Stimulated activated CD8-positive, alpha-beta memory T cell treated with anti-CD3 and anti-CD28 coated beads, Interleukin-7, amount 100 ng/mL, for 4 hours (primary cell): ENCODE measurements around the gene WTIP.
"Not testable (repeated sequence)": the region's sequence is repeated elsewhere in the genome, so short reads cannot be mapped to it uniquely, and the experiment has no call there.

Experiments used
- DNase-seq, 2 donors: peaks; one replicate each; pipeline ENCODE4 v3.0.0-alpha.2; 2020; ENCODE audit warnings: low read depth in 2 of 2

Gene WTIP

GRCh38 chr19:34480971-34481841 lies at the start of gene WTIP:
Gene WTIP, plus strand, starts transcription at chr19:34481758. Its CDS starts 217 bp downstream, at chr19:34481975.
- no peak for DNase-seq

- no peak for DNase-seq
Observed at GRCh38 chr19:34432797-34433196, 48.8 kb upstream of the WTIP start.

GRCh38 chr19:34436716-34437115 lies 44.8 kb upstream of the WTIP start:
- no peak for DNase-seq

GRCh38 chr19:34448191-34448590 lies 33.4 kb upstream of the WTIP start:
- no peak for DNase-seq

GRCh38 chr19:34452723-34453122 lies 28.8 kb upstream of the WTIP start:
- DNase-seq = no peak

- DNase-seq = no peak
Observed at GRCh38 chr19:34454091-34454490, 27.5 kb upstream of the WTIP start.

GRCh38 chr19:34454685-34455084 lies 26.9 kb upstream of the WTIP start:
- DNase-seq = no peak

- DNase-seq = not testable (repeated sequence)
Observed at GRCh38 chr19:34455783-34456480, 25.6 kb upstream of the WTIP start.

- no peak for DNase-seq
Observed at GRCh38 chr19:34457446-34457845, 24.1 kb upstream of the WTIP start.

- no peak for DNase-seq
Observed at GRCh38 chr19:34458677-34459076, 22.9 kb upstream of the WTIP start.

- no peak for DNase-seq
Observed at GRCh38 chr19:34459614-34460013, 21.9 kb upstream of the WTIP start.

- no peak for DNase-seq
Observed at GRCh38 chr19:34461375-34462100, 20.0 kb upstream of the WTIP start.

- not testable (repeated sequence) for DNase-seq
Observed at GRCh38 chr19:34464785-34465184, 16.8 kb upstream of the WTIP start.

- DNase-seq = no peak
Observed at GRCh38 chr19:34468409-34468808, 13.1 kb upstream of the WTIP start.

- DNase-seq = not testable (repeated sequence)
Observed at GRCh38 chr19:34469026-34469425, 12.5 kb upstream of the WTIP start.

- no peak for DNase-seq
Observed at GRCh38 chr19:34471906-34472700, 9.5 kb upstream of the WTIP start.

GRCh38 chr19:34474233-34474989 lies 7.1 kb upstream of the WTIP start:
- DNase-seq = no peak

GRCh38 chr19:34475026-34475974 lies 6.3 kb upstream of the WTIP start:
- no peak for DNase-seq

- DNase-seq = no peak
Observed at GRCh38 chr19:34475975-34476594, 5.5 kb upstream of the WTIP start.
